GM18909 (cell line): ENCODE measurements around the gene PCDHGC5.
A peak's percentile ranks its signal among the peaks of the same experiment; 100 is the strongest.

Experiments
- ATAC-seq: cut with Tn5 transposase; IDR thresholded peaks from one replicate; pipeline ENCODE4 v1.9.1; 2021; ENCODE audit warnings: mild to moderate bottlenecking; ENCODE audit not compliant: unreplicated experiment, poor library complexity

The PCDHGC5 gene

DNA sequence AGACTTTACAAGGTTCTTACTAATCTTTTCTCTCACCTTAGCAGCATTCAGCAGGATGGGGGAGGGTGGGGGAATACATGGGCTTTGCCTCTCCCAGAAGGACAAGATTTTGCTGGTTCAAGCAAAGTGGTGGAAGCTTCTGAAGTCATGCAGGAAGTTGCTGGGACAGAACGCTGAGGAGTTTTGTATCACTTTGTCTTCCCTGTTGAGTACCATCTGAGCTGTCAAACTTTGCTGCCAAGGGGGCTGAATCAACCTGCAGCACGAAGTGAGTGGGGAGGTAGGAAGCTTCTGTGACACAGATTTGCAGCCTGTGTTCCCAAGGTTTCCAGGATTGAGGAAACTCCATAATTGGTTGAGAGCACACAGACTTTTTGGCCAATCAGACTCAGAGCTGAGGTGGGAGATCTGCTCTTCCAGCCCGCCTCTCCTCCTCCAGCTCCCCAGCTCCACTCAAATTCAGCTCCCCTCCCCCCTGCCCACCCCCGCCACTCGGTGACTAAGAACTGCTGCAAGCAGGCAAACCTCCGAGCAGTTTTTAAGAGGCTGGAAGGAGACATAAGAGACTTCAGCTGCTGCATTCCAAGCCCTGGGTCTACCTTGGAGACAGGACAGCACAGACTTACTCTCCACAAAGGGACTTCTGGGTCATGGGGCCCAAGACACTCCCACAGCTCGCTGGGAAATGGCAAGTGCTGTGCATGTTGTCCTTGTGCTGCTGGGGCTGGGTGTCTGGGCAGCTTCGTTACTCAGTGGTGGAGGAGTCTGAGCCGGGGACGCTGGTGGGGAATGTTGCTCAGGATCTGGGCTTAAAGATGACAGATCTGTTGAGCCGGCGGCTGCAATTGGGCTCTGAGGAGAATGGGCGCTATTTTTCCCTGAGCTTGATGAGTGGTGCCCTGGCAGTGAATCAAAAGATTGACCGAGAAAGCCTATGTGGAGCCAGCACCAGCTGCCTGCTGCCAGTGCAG is at the start of gene PCDHGC5:
PCDHGC5 (plus strand) TSS at position 491 of the 971 bp plus-strand sequence; CDS start at position 651, 160 bp downstream.
- ATAC-seq, result no peak

DNA sequence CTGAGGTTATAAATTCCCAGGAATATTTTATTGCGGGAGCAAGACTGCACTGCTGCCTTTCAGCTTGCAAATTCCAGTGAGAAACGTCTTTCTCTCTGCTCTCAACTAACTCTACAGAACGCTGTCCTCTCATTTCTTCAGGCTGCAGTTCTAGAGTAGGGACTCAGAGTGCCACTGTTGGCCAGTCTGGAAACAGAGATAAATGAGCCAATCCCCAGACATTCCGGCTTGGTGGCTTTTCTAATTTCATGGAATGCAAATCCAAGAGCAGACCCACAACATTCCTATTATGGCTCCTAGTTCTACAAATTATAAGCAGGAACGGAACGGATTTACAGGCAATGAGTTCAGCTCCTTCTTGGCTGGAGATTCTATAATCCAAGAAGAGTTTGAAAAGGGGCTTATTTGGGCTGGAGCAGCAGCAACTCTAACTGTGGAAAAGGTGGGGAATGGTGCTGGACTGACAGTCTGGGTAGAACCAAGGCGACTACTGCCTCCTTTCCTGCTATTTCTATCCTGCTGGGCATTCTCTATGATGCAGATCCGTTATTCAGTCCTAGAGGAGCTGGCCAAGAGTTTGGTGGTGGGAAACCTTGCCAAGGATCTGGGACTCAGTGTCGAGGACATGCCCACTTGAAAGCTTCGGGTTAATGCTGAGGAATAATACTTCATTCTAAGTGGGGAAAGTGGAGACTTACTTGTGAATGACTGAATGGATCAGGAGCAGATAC is 49.3 kb upstream of the PCDHGC5 start:
- ATAC-seq, result no peak

DNA sequence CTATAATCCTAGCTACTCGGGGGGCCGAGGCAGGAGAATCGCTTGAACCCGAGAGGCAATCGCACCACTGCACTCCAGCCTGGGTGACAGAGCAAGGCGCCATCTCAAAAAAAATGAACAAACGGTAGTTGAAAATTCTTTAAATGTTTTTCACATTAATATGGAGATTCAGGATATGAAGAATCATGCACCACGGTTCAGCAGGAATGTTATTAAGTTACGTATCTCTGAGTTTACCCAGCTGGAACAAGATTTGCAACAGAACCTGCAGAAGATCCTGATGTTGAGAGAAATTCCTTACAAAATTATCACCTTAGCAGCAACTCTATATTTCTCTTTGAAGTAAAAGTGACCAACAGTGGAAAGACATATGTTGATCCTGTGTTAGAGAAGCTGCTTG is 48.5 kb upstream of the PCDHGC5 start:
- no peak for ATAC-seq

DNA sequence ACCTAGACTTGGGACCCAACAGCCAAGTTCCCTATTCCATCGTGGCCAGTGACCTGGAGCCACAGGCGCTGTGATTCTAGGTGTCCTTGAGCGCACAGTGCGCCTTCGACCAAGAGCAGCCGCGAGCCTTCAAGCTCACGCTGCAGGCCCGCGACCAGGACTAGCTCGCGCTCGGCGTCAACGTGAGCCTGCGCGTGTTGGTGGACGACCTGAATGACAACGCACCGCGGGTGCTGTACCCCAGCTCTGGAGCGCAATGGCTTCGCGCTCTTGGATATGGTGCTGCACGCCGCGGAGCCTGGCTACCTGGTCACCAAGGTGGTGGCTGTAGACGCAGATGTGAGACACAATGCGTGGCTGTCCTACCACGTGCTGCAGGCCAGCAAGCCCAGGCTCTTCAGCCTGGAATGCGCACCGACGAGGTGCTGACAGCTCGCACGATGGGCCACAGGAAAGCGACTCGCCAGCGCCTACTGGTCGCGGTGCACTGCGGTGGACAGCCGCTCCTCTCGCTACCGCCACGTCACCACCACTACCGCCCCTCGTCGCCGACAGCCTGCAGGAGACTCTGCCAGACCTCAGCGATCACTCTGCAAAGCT is 47.2 kb upstream of the PCDHGC5 start:
- no peak for ATAC-seq

DNA sequence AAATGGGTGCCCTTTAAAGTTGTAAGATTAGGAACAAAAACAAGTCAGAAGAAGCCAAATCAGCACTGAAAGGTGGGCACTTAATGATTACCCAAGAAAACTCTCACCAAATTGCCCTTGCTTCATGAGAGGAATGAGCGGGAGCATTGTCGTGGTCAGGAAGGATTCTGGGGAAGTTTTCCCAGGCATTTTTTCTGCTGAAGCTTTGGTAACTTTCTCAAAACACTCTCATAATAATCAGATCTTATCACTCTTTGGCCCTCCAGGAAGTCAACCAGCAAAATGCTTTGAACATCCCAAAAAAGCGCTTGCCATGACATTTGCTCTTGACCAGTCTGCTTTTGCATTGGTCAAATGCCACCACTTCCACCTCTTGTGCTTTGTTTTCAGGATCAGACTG is 23.5 kb upstream of the PCDHGC5 start:
- no peak for ATAC-seq

DNA sequence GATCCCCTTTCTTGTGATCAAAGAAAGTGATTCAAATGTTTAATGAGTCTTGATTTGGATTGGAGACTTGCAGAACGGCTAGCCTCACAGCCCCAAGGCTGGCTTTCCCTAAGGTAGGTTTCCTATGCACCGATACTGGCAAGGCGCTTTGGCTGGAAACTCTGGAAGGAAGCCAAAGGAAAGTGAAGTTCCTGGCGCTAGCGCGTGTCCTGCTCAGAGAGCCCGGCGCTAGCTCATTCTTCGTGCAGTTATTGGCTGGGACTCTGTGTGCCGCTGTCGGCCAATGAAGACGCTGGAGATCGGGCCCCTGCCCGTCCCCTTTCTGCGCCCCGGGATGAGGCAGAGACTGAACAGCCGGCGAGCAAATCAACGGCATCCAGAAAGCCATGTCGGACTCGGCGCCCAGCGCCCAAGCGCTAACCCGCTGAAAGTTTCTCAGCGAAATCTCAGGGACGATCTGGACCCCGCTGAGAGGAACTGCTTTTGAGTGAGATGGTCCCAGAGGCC is 13.2 kb upstream of the PCDHGC5 start, which contains the start of gene PCDHGC3:
PCDHGC3 (plus strand) TSS at position 342 of the 507 bp plus-strand sequence; CDS start at position 493, 151 bp downstream.
- peak; percentile 98 for ATAC-seq

DNA sequence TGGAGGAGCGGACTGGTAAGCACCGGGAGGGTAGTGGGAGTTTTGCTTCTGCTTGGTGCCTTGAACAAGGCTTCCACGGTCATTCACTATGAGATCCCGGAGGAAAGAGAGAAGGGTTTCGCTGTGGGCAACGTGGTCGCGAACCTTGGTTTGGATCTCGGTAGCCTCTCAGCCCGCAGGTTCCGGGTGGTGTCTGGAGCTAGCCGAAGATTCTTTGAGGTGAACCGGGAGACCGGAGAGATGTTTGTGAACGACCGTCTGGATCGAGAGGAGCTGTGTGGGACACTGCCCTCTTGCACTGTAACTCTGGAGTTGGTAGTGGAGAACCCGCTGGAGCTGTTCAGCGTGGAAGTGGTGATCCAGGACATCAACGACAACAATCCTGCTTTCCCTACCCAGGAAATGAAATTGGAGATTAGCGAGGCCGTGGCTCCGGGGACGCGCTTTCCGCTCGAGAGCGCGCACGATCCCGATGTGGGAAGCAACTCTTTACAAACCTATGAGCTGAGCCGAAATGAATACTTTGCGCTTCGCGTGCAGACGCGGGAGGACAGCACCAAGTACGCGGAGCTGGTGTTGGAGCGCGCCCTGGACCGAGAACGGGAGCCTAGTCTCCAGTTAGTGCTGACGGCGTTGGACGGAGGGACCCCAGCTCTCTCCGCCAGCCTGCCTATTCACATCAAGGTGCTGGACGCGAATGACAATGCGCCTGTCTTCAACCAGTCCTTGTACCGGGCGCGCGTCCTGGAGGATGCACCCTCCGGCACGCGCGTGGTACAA is 12.6 kb upstream of the PCDHGC5 start:
- peak; percentile 40 for ATAC-seq

DNA sequence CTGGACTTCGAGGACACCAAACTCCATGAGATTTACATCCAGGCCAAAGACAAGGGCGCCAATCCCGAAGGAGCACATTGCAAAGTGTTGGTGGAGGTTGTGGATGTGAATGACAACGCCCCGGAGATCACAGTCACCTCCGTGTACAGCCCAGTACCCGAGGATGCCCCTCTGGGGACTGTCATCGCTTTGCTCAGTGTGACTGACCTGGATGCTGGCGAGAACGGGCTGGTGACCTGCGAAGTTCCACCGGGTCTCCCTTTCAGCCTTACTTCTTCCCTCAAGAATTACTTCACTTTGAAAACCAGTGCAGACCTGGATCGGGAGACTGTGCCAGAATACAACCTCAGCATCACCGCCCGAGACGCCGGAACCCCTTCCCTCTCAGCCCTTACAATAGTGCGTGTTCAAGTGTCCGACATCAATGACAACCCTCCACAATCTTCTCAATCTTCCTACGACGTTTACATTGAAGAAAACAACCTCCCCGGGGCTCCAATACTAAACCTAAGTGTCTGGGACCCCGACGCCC is 11.8 kb upstream of the PCDHGC5 start:
- no peak for ATAC-seq

DNA sequence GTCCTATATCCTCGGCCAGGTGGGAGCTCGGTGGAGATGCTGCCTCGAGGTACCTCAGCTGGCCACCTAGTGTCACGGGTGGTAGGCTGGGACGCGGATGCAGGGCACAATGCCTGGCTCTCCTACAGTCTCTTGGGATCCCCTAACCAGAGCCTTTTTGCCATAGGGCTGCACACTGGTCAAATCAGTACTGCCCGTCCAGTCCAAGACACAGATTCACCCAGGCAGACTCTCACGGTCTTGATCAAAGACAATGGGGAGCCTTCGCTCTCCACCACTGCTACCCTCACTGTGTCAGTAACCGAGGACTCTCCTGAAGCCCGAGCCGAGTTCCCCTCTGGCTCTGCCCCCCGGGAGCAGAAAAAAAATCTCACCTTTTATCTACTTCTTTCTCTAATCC is 11.1 kb upstream of the PCDHGC5 start:
- ATAC-seq, result no peak

DNA sequence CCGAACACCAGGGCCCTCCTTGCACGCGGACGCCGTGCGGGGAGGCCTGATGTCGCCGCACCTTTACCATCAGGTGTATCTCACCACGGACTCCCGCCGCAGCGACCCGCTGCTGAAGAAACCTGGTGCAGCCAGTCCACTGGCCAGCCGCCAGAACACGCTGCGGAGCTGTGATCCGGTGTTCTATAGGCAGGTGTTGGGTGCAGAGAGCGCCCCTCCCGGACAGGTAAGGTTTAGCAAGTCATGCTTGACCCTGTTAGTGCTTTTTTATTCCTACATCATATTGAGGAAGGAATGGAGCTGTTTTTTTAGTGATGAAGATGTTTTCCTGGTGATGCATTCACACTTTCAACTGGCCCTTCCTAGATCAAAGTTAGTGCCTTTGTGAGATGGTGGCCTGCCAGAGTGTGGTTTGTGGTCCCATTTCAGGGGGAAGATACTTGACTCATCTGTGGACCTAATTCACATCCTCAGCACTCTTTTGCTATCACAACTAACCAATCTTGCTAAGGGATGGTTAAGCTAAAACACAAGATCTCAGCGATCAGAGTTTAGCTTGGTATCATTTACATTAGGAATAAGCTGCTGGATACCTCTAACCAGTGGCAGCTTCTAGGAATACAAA is 10.4 kb upstream of the PCDHGC5 start:
- no peak for ATAC-seq

DNA sequence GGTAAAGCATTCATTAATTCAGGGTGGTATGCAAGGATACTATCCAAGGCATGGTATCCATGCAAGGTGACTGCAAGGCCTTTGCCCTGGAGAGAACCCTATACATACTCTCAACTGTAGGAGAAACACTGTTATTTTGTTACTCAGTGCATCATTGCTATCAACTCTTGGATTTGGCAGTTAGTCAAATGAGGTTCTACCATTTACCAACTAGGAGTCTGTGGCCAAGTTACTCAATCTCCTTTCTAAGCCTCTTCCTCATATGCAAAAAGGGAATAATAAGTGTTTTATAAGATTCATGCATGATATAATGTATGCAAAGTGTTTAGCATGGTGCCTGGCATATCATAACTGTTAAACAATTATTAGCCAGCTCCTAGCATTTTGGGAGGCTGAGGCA is 9.1 kb upstream of the PCDHGC5 start:
- no peak for ATAC-seq

DNA sequence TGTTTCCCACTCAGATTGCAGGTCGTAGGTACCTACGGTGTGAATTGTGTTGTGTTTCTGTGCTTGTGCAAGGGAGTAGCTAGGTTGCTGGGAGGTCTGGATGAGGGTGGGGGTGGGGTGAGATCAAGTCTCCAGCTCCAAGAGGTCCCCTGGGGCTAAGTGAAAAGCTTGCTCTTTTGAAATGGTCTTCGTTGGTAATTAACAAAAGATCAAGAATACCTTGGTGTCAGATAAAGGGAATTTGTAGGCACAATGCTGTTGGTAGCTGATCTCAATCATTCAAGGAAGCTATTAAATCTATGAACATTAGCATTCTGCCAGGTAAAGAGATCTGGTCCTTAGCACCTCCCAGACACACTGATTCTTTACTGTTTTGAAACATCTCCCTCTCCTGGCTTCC is 5.0 kb upstream of the PCDHGC5 start:
- no peak for ATAC-seq

DNA sequence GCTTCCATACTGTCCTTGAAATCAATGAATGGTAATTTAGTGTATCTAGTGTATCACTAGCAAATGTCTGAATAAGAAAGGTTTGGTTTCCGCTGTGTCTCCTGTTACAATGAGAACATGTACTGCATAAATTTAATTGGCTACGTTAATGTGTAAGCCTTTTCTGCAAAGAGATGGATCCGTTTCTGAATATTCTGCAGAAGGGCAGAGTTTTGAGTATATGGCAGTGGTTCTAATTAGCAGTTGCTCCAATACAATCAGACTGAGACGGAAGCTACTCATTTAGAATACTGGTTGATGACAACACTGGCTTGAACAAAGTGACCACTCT is 4.6 kb upstream of the PCDHGC5 start:
- no peak for ATAC-seq

DNA sequence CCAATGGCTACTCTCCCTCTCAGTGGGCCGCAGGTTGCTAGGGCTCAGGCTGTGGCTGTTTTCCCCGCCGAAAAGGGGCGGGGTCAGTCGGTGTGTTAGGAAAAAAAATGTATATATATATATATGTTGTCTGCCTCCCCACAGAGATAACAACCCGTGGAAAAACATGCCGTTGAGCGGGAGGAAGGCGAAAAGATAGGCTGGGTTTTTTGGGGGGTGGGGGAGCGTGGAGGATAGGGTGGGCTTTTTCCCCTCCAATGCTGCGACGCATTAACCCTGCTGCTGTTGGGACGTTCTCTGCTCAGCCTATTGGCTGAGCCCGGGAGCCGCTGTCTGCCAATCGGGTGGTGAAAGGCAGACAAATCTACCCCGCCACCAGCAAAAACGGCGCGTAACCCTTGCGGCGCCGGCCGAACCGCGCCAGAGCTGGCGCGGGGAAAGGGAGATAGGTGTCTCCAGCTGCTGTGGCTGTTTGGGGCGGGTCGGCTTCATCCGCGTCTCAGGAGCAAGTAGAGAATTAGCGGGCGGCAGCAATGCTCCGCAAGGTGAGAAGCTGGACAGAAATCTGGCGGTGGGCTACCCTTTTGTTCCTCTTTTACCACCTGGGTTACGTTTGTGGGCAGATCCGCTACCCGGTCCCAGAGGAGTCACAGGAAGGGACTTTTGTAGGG is 4.1 kb upstream of the PCDHGC5 start, which contains the start of gene PCDHGC4:
PCDHGC4 (plus strand) TSS at position 390 of the 671 bp plus-strand sequence; CDS start at position 534, 144 bp downstream.
- ATAC-seq, result no peak

DNA sequence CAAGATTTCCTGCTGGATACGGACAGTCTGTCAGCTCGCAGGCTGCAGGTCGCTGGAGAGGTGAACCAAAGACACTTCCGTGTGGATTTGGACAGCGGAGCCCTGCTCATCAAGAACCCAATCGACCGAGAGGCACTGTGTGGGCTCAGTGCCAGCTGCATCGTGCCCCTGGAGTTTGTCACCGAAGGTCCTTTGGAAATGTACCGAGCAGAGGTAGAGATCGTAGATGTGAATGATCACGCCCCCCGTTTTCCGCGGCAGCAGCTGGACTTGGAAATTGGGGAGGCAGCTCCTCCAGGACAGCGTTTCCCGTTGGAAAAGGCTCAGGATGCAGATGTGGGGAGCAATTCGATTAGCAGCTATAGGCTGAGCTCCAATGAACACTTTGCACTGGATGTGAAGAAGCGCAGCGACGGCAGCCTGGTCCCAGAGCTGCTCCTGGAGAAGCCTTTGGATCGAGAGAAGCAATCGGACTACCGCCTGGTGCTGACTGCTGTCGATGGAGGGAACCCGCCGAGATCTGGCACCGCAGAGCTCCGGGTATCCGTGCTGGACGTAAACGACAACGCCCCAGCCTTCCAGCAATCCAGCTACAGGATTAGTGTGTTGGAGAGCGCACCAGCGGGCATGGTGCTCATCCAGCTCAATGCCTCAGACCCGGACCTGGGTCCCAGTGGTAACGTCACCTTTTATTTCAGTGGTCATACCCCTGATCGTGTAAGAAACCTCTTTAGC is 3.4 kb upstream of the PCDHGC5 start:
- no peak for ATAC-seq

DNA sequence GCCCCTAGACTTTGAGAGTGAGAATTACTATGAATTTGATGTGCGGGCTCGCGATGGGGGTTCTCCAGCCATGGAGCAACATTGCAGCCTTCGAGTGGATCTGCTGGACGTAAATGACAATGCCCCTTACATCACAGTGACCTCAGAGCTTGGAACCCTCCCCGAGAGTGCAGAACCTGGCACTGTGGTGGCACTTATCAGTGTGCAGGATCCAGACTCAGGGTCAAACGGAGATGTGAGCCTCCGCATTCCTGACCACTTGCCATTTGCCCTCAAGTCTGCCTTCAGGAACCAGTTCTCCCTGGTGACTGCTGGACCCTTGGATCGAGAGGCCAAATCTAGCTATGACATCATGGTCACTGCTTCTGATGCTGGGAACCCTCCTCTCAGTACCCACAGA is 2.8 kb upstream of the PCDHGC5 start:
- ATAC-seq, result no peak

DNA sequence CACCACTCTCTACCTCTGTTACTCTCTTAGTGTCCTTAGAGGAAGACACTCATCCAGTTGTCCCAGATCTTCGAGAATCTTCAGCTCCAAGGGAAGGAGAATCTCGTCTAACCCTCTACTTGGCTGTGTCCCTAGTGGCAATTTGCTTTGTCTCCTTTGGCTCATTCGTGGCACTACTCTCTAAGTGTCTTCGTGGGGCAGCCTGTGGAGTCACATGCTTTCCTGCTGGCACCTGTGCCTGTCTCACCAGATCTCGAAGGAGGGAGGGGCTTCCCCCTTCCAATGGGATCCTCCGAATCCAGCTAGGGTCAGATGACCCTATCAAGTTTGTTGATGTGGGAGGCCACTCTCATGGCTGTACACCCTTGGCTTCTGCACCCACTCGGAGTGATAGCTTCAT is 1.8 kb upstream of the PCDHGC5 start:
- ATAC-seq, result no peak

DNA sequence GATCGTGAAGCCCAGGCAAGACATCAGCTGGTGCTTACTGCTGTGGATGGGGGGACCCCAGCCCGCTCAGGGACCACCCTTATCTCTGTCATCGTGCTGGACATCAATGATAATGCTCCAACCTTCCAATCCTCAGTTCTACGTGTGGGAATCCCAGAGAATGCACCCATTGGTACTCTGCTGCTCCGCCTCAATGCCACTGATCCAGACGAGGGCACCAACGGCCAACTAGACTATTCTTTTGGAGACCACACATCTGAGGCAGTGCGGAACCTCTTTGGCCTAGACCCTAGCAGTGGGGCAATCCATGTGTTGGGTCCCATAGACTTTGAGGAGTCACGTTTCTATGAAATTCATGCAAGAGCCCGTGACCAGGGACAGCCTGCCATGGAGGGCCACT is 960 bp downstream of the PCDHGC5 start:
- no peak for ATAC-seq
